ENCODE measurements around the gene CRABP2. TPM values are rescaled to one million over a fixed set of nuclear protein-coding genes. Genes with fewer than 3 reads are reported as not detected.

Gene CRABP2
- total RNA-seq, 1 experiment from 2014 or later = 1,115 TPM

DNA sequence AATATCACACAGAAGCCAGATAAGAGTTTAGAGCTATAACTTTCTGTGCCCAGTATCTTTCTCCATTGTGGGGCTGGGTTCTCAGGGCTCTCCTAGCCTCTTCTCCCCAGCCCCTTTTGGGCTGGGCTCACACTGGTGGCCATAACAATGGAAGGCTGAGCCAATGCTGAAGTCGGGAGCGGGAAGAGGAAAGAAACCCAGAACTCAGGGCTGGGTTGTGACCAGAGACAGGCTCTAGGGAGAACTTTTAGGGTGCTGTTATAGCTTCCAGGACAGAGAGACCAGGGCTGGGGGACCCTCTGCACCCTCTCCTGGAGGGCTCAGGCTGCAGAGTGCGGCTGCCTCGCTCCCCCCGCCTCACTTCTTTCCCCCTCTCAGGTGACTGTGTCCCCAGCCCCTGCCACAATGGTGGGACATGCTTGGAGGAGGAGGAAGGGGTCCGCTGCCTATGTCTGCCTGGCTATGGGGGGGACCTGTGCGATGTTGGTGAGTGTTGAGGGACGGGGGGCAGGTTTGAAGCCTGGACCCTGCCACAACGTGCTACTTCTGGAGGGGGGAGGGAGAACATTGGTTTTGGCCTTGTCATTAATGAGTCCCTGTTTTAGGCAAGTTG is 49.4 kb downstream of the CRABP2 start:
- TF ChIP-seq, protein P1, sequence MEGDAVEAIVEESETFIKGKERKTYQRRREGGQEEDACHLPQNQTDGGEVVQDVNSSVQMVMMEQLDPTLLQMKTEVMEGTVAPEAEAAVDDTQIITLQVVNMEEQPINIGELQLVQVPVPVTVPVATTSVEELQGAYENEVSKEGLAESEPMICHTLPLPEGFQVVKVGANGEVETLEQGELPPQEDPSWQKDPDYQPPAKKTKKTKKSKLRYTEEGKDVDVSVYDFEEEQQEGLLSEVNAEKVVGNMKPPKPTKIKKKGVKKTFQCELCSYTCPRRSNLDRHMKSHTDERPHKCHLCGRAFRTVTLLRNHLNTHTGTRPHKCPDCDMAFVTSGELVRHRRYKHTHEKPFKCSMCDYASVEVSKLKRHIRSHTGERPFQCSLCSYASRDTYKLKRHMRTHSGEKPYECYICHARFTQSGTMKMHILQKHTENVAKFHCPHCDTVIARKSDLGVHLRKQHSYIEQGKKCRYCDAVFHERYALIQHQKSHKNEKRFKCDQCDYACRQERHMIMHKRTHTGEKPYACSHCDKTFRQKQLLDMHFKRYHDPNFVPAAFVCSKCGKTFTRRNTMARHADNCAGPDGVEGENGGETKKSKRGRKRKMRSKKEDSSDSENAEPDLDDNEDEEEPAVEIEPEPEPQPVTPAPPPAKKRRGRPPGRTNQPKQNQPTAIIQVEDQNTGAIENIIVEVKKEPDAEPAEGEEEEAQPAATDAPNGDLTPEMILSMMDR (IDR thresholded peaks at IDR 0.05) = no peak
- TF ChIP-seq SIN3A (IDR thresholded peaks at IDR 0.05; ENCODE audit: borderline replicate concordance, insufficient read depth, low read depth, low read length) = no peak
- no peak for TF ChIP-seq TCF7L2 (IDR thresholded peaks at IDR 0.05; ENCODE audit: low read depth, low read length)
- no peak for TF ChIP-seq POLR2AphosphoS5 (IDR thresholded peaks at IDR 0.05; ENCODE audit: low read depth, low read length)
- TF ChIP-seq, protein P2, sequence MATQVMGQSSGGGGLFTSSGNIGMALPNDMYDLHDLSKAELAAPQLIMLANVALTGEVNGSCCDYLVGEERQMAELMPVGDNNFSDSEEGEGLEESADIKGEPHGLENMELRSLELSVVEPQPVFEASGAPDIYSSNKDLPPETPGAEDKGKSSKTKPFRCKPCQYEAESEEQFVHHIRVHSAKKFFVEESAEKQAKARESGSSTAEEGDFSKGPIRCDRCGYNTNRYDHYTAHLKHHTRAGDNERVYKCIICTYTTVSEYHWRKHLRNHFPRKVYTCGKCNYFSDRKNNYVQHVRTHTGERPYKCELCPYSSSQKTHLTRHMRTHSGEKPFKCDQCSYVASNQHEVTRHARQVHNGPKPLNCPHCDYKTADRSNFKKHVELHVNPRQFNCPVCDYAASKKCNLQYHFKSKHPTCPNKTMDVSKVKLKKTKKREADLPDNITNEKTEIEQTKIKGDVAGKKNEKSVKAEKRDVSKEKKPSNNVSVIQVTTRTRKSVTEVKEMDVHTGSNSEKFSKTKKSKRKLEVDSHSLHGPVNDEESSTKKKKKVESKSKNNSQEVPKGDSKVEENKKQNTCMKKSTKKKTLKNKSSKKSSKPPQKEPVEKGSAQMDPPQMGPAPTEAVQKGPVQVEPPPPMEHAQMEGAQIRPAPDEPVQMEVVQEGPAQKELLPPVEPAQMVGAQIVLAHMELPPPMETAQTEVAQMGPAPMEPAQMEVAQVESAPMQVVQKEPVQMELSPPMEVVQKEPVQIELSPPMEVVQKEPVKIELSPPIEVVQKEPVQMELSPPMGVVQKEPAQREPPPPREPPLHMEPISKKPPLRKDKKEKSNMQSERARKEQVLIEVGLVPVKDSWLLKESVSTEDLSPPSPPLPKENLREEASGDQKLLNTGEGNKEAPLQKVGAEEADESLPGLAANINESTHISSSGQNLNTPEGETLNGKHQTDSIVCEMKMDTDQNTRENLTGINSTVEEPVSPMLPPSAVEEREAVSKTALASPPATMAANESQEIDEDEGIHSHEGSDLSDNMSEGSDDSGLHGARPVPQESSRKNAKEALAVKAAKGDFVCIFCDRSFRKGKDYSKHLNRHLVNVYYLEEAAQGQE (IDR thresholded peaks at IDR 0.05; ENCODE audit: insufficient read depth in 1 of 2, low read depth in 2 of 2, low read length in 1 of 2) = no peak
- ChIA-PET CTCF (interaction anchor here (2.3 to 5.6 kb wide), 2 partner anchors 29 to 32 kb away, joined by 11 to 41 read pairs; no protein-coding TSS in a partner anchor), POLR2A (no interaction called here)
- intact Hi-C loops (cut with micrococcal nuclease; ENCODE audit: unreplicated experiment) = no loop called here
- BruUV-seq (replicated peaks) = no TSS peak
- DNase-seq (ENCODE audit: low read depth, low spot score) (no peak), ATAC-seq (no peak)
- H3K4me3 ChIP-seq (ENCODE audit: low read depth in 2 of 2, low read length in 2 of 2) = no peak overlapping the region
- peaks cover 21% of the 10 kb centered on the region for H3K4me1 ChIP-seq (ENCODE audit: control insufficient read depth, insufficient read depth, low read length)
- H3K36me3 ChIP-seq (ENCODE audit: control insufficient read depth, insufficient read depth, low read length) = no peaks in the 10 kb centered on the region; the same call in 1 of the 2 replicates
- no peak overlapping the region for H3K27ac ChIP-seq (ENCODE audit: low read length)
- in situ Hi-C loops (cut with HindIII; ENCODE audit: low pct_unique_long_range_greater_than_20kb, low sequenced_read_pairs) = no loop called here
- no peaks in the 10 kb centered on the region for H3K9me3 ChIP-seq (ENCODE audit: control insufficient read depth, insufficient read depth, low read depth, low read length)
- H3K27me3 ChIP-seq (ENCODE audit: control insufficient read depth, insufficient read depth, low read length) = no peaks in the 10 kb centered on the region

DNA sequence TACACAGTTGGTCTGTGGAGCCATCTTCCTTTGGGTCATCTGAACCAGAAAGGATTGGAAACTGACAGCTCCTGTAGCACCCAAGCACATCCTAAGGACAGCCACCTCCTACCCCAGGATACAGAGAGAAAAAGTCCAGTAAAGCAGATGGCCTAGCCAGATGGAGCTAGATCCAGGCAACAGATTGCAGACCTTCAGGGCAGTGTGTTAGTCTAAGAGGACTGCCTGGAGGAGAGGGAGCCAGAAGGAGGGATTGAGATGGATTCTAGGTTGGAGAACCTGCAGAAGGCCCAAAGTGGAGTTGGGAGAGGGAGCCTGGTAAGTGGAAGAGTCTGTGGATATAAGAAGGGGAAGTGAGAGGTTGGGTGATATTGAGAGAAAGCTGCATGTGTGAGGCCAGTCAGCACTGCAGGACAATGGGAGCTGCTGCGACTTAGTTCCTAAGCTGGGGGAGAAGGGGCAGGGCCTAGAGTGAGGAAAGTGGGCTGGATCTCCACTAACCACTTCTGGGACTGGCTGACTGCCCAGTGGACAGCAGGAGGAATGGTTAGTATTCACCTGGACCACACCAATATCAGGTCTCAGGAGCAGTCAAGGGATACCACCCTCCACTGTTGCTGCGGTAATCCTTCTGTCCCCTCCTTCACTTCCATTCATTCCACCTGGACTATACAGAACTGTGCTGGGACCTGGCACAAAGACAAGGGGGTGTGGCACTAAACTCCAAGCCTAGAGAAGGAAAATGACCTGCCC is 50.1 kb downstream of the CRABP2 start:
- peaks cover 14% of the 10 kb centered on the region for H3K4me1 ChIP-seq (ENCODE audit: control insufficient read depth, insufficient read depth, low read length)
- no peaks in the 10 kb centered on the region; the same call in 1 of the 2 replicates for H3K36me3 ChIP-seq (ENCODE audit: control insufficient read depth, insufficient read depth, low read length)
- no peaks in the 10 kb centered on the region for H3K27me3 ChIP-seq (ENCODE audit: control insufficient read depth, insufficient read depth, low read length)
- intact Hi-C loops (cut with micrococcal nuclease; ENCODE audit: unreplicated experiment) (no loop called here), in situ Hi-C loops (cut with HindIII; ENCODE audit: low pct_unique_long_range_greater_than_20kb, low sequenced_read_pairs) (no loop called here)
- no peak overlapping the region for H3K27ac ChIP-seq (ENCODE audit: low read length)
- H3K9me3 ChIP-seq (ENCODE audit: control insufficient read depth, insufficient read depth, low read depth, low read length) = no peaks in the 10 kb centered on the region
- ChIA-PET POLR2A (no interaction called here), CTCF (interaction anchor here (0.7 to 5.6 kb wide), 2 partner anchors 12 to 29 kb away, joined by 4 to 41 read pairs; no protein-coding TSS in a partner anchor)
- no peak for DNase-seq (ENCODE audit: low read depth, low spot score)
- no TSS peak for BruUV-seq (replicated peaks)
- TF ChIP-seq, protein P1 (IDR thresholded peaks at IDR 0.05) = no peak
- TF ChIP-seq SIN3A (IDR thresholded peaks at IDR 0.05; ENCODE audit: borderline replicate concordance, insufficient read depth, low read depth, low read length) (no peak), TCF7L2 (IDR thresholded peaks at IDR 0.05; ENCODE audit: low read depth, low read length) (no peak), POLR2AphosphoS5 (IDR thresholded peaks at IDR 0.05; ENCODE audit: low read depth, low read length) (no peak)
- TF ChIP-seq, protein P2 (IDR thresholded peaks at IDR 0.05; ENCODE audit: insufficient read depth in 1 of 2, low read depth in 2 of 2, low read length in 1 of 2) = no peak
- no peak for ATAC-seq
- no peak overlapping the region for H3K4me3 ChIP-seq (ENCODE audit: low read depth in 2 of 2, low read length in 2 of 2)

Data from Panc1 (cell line).